T-helper 2 cell (primary cell): ENCODE data around the gene FGF16.
"Not testable (repeated sequence)": the region's sequence is repeated elsewhere in the genome, so short reads cannot be mapped to it uniquely, and the experiment has no call there.

Source experiments
- DNase-seq, 5 experiments: peaks; one replicate each; pipeline versions ENCODE4 v3.0.0 to v3.0.0-alpha.2; 2012 to 2022
- total RNA-seq, 2 donors: gene quantifications; one replicate each; lab custom pipeline; 2026; lab: John Stamatoyannopoulos, UW

Gene FGF16
- total RNA-seq = 0 reads per million in 2 donors

- DNase-seq = peak in 1 of 5 experiments; percentile 34
Measured at GRCh38 chrX:77446908-77447652, at the start of gene FGF16. Gene FGF16, plus strand, starts transcription at chrX:77447389. Its CDS starts 286 bp downstream, at chrX:77447675.

GRCh38 chrX:77398330-77398954 lies 48.7 kb upstream of the FGF16 start:
- DNase-seq = no peak

GRCh38 chrX:77404419-77404818 lies 42.8 kb upstream of the FGF16 start:
- DNase-seq = no peak

GRCh38 chrX:77407821-77408220 lies 39.4 kb upstream of the FGF16 start:
- DNase-seq = not testable (repeated sequence)

- DNase-seq = no peak
Measured at GRCh38 chrX:77412631-77413030, 34.6 kb upstream of the FGF16 start.

- DNase-seq = no peak
Measured at GRCh38 chrX:77415161-77415560, 32.0 kb upstream of the FGF16 start.

GRCh38 chrX:77415882-77416281 lies 31.3 kb upstream of the FGF16 start:
- DNase-seq = no peak

- DNase-seq = no peak
Measured at GRCh38 chrX:77422891-77423648, 24.1 kb upstream of the FGF16 start.

- no peak for DNase-seq
Measured at GRCh38 chrX:77426811-77427210, 20.4 kb upstream of the FGF16 start.

- DNase-seq = no peak
Measured at GRCh38 chrX:77427611-77428010, 19.6 kb upstream of the FGF16 start.

- DNase-seq = no peak
Measured at GRCh38 chrX:77428551-77428950, 18.6 kb upstream of the FGF16 start.

- DNase-seq = no peak
Measured at GRCh38 chrX:77431227-77431626, 16.0 kb upstream of the FGF16 start.

- no peak for DNase-seq
Measured at GRCh38 chrX:77433001-77433400, 14.2 kb upstream of the FGF16 start.

- no peak for DNase-seq
Measured at GRCh38 chrX:77434962-77435361, 12.2 kb upstream of the FGF16 start.

- no peak for DNase-seq
Measured at GRCh38 chrX:77436271-77436670, 10.9 kb upstream of the FGF16 start.

- no peak for DNase-seq
Measured at GRCh38 chrX:77436682-77437081, 10.5 kb upstream of the FGF16 start.

GRCh38 chrX:77440330-77440729 lies 6.9 kb upstream of the FGF16 start:
- DNase-seq = no peak

- no peak for DNase-seq
Measured at GRCh38 chrX:77441033-77441432, 6.2 kb upstream of the FGF16 start.

GRCh38 chrX:77441479-77441878 lies 5.7 kb upstream of the FGF16 start:
- no peak for DNase-seq

GRCh38 chrX:77442728-77443127 lies 4.5 kb upstream of the FGF16 start:
- no peak for DNase-seq

- no peak for DNase-seq
Measured at GRCh38 chrX:77444075-77444474, 3.1 kb upstream of the FGF16 start.

GRCh38 chrX:77444545-77444944 lies 2.6 kb upstream of the FGF16 start:
- no peak for DNase-seq

GRCh38 chrX:77446029-77446585 lies 1.1 kb upstream of the FGF16 start:
- peak in 1 of 5 experiments; percentile 11 for DNase-seq
